HG02623 (cell line): ENCODE results near the gene HECTD4.

Source experiments
- ATAC-seq: cut with Tn5 transposase; IDR thresholded peaks from one replicate; pipeline ENCODE4 v1.9.1; 2021; ENCODE audit warnings: moderate library complexity; ENCODE audit not compliant: unreplicated experiment

The HECTD4 gene

DNA sequence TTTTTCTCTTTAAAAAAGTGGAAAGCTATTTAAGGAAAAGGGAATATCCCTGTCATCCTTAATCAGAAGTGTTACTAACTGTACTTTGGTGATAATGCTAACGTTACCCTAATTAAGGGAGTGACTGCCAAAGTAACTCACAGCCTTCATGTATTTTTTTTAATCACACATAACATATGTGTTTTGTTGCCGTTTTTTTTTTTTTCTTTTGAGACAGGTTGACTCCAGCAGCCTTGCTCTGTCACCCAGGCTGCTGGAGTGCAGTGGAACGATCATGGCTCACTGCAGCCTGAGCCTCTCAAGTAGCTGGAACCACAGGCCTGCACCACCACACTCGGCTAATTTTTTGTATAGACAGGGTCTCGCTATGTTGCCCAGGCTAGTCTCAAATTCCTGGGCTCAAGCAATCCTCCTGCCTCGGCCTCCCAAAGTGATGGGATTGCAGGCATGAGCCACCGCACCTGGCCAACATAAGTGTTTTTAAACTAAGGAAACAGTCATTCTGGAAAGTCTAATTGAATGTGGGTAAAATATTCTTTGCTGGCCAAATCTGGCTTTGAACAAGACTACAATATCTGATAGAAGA lies 56.5 kb downstream of the HECTD4 start:
- no peak for ATAC-seq

DNA sequence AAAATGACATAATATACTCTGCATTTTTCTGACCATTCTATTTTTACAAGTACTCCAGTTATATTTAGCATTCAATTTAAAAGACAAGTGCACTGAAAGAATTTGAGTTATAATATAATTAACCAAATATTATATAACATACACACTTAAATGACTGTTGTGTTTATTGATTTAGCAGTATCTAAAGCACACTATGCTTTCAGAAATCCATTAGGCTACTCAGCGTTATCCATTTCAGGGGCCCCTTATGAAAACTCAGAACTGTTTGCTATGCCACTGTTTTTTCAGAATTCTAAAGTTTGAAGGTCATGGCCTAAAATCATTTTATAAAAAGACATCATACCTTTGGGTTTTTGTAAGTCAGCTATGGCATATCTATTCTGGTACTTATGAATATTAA lies 57.1 kb downstream of the HECTD4 start:
- no peak for ATAC-seq

DNA sequence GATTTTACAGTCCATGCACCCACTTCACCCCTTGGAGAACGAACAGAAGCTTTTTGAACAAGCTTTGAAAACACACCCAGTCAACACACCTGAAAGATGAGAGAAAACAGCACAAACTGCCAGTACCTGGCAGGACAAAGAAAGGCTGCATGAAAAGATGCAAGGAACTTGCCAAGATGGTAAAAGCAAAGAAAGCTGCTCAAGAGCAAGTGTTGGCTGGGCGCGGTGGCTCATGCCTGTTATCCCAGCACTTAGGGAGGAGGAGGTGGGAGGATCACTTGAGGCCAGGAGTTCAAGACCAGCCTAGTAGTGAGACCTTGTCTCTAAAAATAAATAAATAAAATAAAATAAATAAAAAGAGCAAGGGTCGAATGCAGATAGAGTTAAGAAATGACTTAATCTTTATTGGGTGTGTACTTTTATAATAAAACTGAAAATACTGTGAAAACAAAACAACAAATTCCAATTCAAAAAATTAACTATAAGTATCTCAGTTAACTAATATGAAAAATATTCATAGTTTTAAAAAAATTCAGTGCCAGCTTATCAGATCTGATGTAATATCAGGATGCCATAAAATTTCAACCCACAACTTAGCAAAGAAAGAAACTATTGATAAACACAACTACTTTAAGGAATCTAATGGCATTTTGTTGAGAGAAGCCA lies 59.2 kb downstream of the HECTD4 start:
- no peak for ATAC-seq

DNA sequence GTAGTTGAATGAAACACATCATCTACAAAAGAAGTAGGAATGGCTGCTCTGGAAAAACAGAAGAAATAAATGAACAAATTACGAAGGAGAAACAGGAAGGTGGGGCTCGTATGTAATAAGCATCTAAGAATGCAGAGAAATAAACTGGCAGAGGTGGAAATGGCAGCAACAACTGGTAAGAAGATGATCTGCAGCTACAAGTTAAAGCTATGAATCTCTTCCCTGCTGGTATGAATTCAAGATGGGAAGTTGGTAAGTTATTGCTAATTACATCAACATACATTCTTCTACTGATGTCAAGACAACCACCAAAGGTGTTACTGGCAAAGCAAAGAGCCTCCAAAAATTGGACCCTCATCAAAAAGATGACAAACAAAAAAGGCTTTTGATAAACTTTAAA lies 59.8 kb downstream of the HECTD4 start:
- no peak for ATAC-seq

DNA sequence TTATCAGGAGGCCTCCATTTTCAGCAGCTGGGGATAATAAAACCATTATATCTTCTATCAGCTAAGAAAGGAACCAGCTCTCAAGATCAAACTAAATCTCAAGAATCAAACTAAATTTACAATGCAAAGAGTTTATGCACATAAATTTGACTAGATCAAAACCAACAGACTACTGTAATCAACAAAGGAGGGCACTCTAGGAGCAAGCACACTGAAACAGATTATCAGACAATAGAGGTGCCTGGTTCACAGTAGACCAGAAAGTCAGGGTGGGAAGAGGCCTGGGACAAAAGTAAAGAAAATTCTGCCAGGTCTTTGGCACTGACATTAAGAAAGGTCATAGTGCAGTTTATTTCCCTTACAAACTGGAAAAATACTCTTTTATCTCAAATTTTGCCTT lies 61.0 kb downstream of the HECTD4 start:
- ATAC-seq: no peak

DNA sequence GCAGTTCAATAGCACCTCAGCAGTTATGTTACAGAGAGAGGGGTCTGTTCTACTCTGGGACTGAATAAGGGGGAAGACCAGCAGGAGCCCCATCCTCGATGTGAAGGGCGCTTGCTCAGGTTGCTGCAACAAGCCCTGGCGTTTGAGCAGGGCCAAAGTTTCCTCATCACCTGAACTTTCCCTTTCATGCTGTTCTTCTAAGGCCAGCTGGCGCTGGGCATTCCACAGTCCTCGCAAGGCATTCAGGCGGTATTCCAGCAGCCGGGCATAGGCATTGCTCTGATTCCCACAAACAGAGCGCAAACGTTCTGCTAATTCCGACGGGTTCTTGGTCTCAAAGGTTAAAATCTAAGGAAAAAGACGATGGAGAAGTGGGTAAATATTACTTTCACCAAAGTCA lies 62.8 kb downstream of the HECTD4 start:
- ATAC-seq: no peak

DNA sequence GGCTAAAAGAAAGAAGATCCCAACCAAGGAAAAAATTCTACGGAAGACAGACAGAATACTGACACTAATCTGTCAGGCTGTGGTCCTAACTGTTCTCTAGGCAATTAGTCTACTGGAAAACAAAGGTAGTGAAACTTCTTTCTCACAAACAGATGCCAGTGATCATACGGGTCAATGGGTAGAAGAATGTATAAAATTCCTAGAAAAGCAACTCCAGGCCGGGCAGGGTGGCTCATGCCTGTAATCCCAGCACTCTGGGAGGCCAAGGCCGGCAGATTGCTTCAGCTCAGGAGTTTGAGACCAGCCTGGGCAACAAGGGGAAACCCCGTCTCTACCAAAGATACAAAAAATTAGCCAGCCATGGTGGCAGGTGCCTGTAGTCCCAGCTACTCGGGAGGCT lies 64.8 kb downstream of the HECTD4 start:
- ATAC-seq: no peak

DNA sequence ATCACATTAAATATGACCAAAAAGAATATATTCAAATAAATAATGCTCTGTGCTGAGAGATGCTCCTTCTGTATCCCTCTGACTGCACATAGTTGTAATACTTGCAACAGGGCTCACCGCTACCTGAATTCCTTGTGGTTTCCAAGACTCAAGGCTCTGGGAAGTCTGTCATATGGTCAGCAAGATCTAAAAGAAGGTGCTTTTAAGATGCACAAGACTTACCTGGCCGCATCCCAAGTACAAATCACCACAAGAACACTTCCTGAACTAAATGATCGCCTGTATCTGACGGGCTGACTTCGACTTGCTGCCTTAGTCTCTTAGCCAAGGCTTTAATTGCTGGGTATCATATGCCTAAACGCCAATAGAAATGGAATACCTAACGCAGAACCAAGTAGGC lies 67.2 kb downstream of the HECTD4 start:
- no peak for ATAC-seq

DNA sequence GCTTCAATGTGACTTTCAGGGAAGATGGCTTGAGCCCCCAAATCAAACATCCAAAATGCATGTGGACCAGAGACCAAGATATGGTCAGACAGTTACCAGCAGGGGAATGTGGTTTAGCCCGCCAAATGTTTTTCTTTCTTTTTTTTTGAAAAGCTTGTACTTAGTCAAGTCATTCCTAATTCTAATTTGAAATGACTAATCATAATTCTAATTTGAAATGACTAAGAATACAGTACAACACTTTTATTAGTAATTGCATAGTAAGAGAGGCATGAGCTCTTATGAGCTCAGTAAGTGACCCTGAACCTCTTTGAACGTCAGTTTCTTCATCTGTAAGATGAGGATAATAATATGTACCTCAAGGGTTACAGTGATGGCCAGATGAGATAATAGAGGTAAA lies 72.4 kb downstream of the HECTD4 start:
- ATAC-seq: no peak

DNA sequence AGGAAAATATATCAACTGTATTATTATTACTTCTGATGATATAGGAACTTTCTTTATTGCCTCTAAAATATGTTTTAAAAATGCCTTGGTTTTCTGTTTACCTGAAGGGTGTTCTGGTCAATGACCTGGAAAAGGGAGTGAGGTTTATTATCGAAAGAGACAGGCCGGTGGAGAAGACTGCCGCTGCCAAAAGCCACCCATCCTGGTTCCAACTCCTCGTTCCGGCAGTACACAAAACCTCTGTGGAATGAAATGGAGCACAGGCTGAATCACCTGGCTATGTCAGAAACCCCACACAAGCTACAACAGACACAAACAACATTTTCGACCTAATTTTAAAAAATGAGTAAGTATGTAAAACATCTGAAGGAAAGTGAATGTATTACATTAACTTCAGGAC lies 73.6 kb downstream of the HECTD4 start:
- ATAC-seq: no peak

DNA sequence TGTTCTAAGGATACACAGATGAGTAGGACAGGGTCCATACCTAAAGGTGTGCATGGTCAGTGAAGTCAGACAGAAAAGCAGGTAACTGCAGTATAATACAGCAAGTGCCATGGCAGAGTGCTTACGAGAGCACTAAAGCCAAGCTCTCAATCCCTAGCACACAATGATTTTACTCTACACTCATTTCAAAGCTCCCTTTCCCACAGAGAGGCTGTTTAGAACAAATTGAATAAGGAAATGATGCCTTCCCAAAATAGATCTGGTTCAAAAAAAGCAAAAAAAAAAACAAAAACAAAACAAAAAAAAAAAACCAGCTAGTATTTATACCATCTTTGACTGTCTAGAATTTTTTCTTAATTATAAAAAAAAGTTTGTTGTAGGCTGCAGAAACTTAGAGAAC lies 74.1 kb downstream of the HECTD4 start:
- no peak for ATAC-seq

DNA sequence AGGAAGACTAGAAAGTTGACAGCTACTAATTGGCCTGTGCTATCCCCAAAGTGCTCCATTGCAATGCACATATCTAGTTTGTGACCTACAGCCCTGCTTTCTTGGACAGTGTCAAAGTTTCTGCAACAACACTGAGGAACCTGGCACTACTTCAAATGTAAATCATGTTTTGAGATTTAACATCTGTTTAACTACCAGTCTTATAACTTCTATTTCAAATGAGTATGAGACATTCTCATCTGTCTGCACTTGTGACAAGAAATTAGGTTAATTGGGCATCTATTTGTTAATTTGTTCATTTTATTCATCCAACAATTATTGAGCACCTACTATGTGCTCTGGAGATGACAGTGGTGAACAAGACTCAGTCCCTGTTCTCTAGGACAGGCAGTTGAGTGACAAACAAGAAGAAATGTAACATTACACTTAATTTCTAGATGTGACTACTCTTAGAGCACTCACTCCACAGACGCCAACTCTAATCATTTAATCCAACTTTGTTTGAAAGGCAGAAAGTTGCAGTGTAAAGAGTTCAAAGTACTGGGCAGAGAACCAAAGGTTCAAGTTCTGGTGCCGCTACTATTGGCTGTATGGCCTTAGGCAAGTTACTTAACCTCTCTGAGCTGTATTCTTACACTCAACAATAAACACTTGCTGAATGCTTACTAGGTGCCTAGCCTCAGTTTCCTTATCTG lies 74.8 kb downstream of the HECTD4 start:
- no peak for ATAC-seq

DNA sequence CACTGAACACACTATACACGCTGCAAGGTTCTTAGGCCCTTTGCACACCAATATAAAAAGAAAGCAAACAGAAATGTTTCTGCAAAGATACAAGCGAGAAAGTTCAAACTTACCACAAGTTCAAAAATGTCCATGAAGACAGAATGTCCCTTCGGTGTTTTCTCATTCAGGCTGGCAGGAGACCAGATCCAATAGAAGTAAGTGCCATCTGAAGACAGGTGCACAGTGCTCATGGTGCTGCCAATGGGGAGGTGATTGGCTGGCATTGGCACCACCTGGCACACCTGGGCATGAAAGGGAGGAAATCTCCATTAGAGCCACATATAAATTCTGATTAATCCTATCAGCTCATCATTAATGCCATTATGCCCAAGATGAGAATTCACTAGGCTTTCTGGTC lies 76.3 kb downstream of the HECTD4 start:
- ATAC-seq: no peak

DNA sequence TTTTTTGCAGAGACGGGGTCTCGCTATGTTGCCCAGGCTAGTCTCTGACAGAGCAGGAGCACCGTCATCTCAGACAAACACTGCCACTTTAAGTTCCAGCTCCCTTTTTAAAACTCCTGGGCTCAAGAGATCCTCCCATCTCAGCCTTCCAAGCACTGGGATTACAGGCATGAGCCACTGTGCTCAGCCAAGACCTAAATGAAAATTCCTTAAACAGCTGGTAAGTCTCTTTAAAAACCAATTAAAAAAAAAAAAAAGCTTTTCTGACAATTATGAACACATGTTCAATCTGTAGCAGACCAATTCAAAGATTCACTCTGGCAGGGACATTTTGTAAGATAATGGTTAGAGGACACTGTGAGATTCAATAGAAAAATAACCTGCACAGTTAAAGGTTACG lies 77.8 kb downstream of the HECTD4 start:
- no peak for ATAC-seq

DNA sequence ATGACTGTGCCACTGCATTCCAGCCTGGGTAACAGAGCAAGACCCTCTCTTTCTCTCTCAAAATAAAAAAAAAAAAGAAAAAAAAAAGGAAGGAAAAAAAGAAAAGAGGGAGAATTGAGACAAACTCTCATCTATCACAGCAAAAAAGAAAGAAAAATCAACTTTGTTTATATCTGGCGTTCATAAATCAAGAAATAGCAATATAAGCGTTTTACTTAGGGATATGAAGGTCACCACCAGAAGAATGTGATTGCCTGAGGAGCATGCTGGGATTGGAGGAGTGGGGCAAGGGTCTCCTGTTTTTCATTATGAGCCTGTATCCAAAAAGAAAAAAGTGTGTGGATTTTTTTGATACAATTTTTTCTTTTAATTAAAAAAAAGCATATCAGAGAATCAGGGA lies 78.4 kb downstream of the HECTD4 start:
- no peak for ATAC-seq

DNA sequence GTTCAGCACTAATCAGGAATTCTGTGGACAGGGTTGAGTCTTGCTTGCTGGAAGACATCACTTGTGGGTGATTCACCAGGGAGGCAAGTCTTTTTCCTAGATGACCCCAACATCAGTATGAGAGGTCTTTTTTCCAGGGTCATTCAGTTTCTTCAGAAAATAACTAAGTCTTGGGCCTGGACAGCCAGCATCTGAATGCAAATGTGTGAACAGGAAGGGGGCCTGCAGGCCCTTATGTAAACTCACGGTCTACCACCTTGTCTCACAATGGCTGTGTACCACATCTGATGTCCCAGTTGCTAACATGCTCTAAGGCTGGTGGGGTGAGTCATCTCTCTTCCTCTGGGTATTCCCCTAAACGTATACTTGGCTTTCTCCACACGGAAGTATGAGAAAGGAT lies 79.2 kb downstream of the HECTD4 start:
- ATAC-seq: peak; percentile 90

DNA sequence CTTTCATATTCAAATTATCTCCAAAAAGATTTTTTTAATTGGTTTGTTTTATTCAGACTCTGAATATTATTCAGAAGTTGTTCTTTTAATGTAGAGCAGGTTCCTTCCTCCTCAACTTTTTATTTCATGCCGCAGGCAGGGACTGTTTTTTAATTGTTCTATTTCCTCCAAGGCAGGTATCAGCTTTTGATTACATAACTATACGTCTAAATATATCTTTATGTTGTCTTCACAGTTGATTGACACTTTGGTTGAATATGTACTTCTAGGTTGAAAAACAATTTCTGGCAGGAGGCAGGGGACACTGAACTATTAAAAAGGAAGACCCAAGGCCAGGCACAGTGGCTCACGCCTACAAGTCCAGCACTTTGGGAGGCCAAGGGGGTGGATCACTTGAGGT lies 82.5 kb downstream of the HECTD4 start:
- ATAC-seq: no peak

DNA sequence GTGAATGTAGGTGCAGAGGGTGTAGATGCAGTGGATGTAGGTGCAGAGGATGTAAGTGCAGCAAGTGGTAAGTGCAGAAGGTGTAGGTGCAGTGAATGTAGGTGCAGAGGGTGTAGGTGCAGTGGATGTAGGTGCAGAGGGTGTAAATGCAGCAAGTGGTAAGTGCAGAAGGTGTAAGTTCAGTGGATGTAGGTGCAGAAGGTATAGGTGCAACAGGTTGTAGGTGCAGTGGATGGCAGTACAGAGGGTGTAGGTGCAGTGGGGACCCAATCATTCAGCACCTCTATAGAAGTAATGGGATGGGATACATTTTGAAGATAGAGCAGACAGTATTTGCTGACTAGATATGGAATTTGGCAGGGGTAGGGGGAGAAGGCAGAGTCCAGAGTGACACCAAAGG lies 85.0 kb downstream of the HECTD4 start:
- ATAC-seq: no peak

DNA sequence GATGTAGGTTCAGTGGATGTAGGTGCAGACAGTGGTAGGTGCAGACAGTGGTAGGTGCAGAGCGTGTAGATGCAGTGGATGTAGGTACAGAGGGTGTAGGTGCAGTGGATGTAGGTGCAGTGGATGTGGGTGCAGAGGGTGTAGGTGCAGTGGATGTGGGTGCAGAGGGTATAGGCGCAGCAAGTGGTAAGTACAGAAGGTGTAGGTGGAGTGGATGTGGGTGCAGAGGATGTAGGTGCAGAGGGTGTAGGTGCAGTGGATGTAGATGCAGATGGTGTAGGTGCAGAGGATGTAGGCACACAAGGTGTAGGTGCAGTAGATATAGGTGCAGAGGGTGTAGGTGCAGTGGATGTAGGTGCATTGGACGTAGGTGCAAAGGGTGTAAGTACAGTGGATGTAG lies 86.0 kb downstream of the HECTD4 start:
- no peak for ATAC-seq

DNA sequence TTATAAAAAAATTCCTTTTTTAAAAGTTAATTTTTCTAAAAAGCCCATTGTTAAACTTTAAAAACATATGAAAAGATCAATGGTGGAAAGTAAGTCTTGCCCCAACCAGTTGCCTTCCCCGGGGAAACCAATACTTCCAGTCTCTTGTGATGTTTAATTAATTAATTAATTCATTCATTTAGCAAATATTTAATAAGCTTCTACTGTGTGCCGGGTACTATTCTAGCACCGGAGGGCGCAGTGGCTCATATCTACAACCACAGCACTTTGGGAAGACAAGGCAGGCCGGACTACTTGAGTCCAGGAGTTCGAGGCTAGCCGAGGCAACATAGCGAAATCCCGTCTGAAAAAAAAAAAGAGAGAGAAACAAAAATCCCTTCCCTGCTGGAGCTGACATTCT lies 87.4 kb downstream of the HECTD4 start:
- no peak for ATAC-seq

DNA sequence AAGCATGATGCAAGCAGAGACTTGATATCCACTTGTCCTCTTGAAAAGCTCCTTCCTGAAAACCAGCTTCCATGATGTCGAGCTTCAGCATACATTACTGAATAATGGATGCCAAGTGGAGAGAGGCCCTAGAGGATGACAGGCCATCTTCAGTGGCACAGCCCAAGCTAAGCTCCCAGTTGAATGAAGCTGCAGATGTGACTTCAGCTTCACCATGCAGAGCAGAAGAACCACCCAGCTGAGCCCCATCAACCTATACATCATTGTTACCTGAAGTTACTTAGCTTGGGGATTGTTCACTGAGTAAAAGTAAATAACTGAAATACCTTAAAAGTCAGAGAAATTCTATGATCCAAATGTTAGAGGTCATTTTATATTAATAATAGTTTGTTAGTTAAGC lies 93.6 kb downstream of the HECTD4 start:
- ATAC-seq: no peak

DNA sequence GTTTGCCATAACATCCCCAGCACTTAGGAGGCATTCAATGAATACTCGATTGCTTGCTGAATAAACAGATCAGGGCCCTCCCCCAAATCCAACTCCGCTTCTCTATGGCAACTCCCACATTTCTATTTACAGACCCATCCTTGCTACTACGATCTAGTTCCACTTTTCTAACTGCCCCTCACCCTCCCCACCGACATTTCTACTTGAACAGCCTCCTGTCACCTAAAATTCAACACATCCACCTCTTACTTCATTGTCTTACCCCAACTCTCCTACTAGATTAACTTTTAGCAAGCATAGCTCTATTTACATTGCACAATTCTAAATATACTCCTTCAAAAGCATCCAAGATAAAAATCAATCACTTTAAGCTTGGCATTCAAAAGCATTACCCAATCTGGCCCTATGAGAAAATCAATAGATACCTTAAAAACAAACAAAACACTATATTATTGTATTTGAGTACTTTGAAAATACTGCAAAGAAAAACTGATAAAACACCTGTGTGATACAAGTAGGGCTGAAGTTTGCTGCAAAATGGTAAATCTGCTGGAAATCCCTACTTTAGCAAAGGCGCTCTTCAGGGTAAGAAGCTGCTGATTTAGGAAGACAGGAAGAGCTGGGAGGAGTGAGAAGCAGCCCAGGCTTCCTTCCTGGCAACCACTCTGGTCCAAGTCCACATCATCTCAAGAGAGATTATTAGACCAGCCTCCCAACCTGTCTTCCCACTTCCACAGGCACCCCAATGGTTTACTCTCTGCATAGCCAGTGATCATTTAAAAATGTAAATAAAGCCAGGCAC lies 96.4 kb downstream of the HECTD4 start:
- no peak for ATAC-seq
